Loucy (cell line): Measurements from ENCODE around the gene BDKRB1.

Source experiments
- H2AFZ ChIP-seq: fragments of 200-600 bp; sonication (generic); 2 replicates; pipeline ENCODE4 v1.6.0; 2016; ENCODE audit warnings: antibody characterized with exemption, mild to moderate bottlenecking, low read length, moderate library complexity
- H3F3A ChIP-seq: fragments of 200-600 bp; 2 replicates; pipeline ENCODE4 v1.6.0; 2016; ENCODE audit warnings: antibody characterized with exemption, low read depth, mild to moderate bottlenecking
- H3K27me3 ChIP-seq: fragments of 200-600 bp; sonication (generic); 2 replicates; pipeline ENCODE4 v1.6.1; 2014; ENCODE audit warnings: low read length, mild to moderate bottlenecking; ENCODE audit not compliant: insufficient read depth, poor library complexity, severe bottlenecking
- H3K36me3 ChIP-seq: fragments of 200-600 bp; sonication (generic); 2 replicates; pipeline ENCODE4 v1.6.1; 2016; ENCODE audit warnings: low read length; ENCODE audit not compliant: insufficient read depth
- H3K4me1 ChIP-seq: fragments of 200-600 bp; sonication (generic); 2 replicates; pipeline ENCODE4 v1.5.1; 2014; ENCODE audit warnings: low read length, mild to moderate bottlenecking; ENCODE audit not compliant: insufficient read depth, poor library complexity, severe bottlenecking
- H3K4me2 ChIP-seq: fragments of 200-600 bp; sonication (generic); 2 replicates; pipeline ENCODE4 v1.6.0; 2014; ENCODE audit warnings: antibody characterized with exemption, low read length, low read depth, mild to moderate bottlenecking; ENCODE audit not compliant: poor library complexity, severe bottlenecking
- H3K4me3 ChIP-seq: fragments of 200-600 bp; sonication (generic); 2 replicates; pipeline ENCODE4 v1.5.1; 2014; ENCODE audit warnings: low read length, mild to moderate bottlenecking, mixed read lengths; ENCODE audit not compliant: poor library complexity, severe bottlenecking
- H3K79me2 ChIP-seq: fragments of 200-600 bp; sonication (generic); 2 replicates; pipeline ENCODE4 v1.6.1; 2014; ENCODE audit warnings: low read length; ENCODE audit not compliant: insufficient read depth
- H3K9ac ChIP-seq: fragments of 200-600 bp; sonication (generic); 2 replicates; pipeline ENCODE4 v1.6.0; 2014; ENCODE audit warnings: mild to moderate bottlenecking, low read depth, low read length, moderate library complexity; ENCODE audit not compliant: poor library complexity, severe bottlenecking
- H3K9me2 ChIP-seq: fragments of 200-600 bp; sonication (generic); replicated peaks from 2 replicates; pipeline ENCODE4 v1.6.1; 2016; ENCODE audit warnings: low read depth, low read length, mixed read lengths
- H3K9me3 ChIP-seq: fragments of 200-600 bp; sonication (generic); 2 replicates; pipeline ENCODE4 v1.6.1; 2014; ENCODE audit warnings: mild to moderate bottlenecking, antibody characterized with exemption, low read length, low read depth; ENCODE audit not compliant: insufficient read depth
- H4K20me1 ChIP-seq: fragments of 200-600 bp; sonication (generic); 2 replicates; pipeline ENCODE4 v1.6.0; 2014; ENCODE audit warnings: antibody characterized with exemption, low read length, mild to moderate bottlenecking; ENCODE audit not compliant: insufficient read depth, poor library complexity, severe bottlenecking
- EZH2phosphoT487 ChIP-seq: fragments of 200-600 bp; IDR thresholded peaks from 2 replicates; pipeline ENCODE4 v1.6.1; 2018; ENCODE audit warnings: antibody characterized with exemption, mild to moderate bottlenecking, moderate library complexity, borderline replicate concordance
- TF ChIP-seq, protein P1 (sequence below): fragments of 200-600 bp; sonication (generic); conservative IDR thresholded peaks from 2 replicates; pipeline ENCODE4 v1.5.1; 2014; ENCODE audit warnings: mild to moderate bottlenecking, antibody characterized with exemption, low read length

Gene BDKRB1

DNA sequence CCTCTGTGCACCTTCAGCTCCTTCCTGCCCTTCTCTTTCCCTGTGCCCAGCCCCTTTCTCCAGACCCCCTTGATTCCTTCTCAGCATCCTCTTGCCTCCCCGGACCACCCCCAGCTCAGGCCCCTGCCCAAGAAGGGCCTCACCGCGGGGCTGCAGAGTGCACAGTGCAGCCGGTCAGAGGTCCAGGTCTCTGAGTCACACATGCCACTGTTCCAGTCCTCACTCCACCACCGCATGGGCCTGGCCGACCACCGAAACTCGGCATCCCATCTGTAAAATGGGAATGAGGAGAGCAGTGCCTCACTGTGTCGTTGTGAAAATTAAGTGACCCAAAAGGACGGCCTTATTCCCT lies 13.3 kb downstream of the BDKRB1 start:
- TF ChIP-seq, protein P1, sequence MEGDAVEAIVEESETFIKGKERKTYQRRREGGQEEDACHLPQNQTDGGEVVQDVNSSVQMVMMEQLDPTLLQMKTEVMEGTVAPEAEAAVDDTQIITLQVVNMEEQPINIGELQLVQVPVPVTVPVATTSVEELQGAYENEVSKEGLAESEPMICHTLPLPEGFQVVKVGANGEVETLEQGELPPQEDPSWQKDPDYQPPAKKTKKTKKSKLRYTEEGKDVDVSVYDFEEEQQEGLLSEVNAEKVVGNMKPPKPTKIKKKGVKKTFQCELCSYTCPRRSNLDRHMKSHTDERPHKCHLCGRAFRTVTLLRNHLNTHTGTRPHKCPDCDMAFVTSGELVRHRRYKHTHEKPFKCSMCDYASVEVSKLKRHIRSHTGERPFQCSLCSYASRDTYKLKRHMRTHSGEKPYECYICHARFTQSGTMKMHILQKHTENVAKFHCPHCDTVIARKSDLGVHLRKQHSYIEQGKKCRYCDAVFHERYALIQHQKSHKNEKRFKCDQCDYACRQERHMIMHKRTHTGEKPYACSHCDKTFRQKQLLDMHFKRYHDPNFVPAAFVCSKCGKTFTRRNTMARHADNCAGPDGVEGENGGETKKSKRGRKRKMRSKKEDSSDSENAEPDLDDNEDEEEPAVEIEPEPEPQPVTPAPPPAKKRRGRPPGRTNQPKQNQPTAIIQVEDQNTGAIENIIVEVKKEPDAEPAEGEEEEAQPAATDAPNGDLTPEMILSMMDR: no peak
- no peak for TF ChIP-seq EZH2phosphoT487
- no peaks in the 10 kb centered on the region for H3F3A ChIP-seq
- H3K79me2 ChIP-seq: no peaks in the 10 kb centered on the region
- no peak overlapping the region for H2AFZ ChIP-seq
- no peak overlapping the region for H3K9ac ChIP-seq
- H3K36me3 ChIP-seq: no peaks in the 10 kb centered on the region
- H4K20me1 ChIP-seq: no peaks in the 10 kb centered on the region
- H3K27me3 ChIP-seq: no peaks in the 10 kb centered on the region
- no peak overlapping the region for H3K4me2 ChIP-seq
- H3K9me2 ChIP-seq: no peaks in the 10 kb centered on the region
- H3K4me1 ChIP-seq: no peaks in the 10 kb centered on the region
- H3K4me3 ChIP-seq: no peak overlapping the region
- H3K9me3 ChIP-seq: no peaks in the 10 kb centered on the region

DNA sequence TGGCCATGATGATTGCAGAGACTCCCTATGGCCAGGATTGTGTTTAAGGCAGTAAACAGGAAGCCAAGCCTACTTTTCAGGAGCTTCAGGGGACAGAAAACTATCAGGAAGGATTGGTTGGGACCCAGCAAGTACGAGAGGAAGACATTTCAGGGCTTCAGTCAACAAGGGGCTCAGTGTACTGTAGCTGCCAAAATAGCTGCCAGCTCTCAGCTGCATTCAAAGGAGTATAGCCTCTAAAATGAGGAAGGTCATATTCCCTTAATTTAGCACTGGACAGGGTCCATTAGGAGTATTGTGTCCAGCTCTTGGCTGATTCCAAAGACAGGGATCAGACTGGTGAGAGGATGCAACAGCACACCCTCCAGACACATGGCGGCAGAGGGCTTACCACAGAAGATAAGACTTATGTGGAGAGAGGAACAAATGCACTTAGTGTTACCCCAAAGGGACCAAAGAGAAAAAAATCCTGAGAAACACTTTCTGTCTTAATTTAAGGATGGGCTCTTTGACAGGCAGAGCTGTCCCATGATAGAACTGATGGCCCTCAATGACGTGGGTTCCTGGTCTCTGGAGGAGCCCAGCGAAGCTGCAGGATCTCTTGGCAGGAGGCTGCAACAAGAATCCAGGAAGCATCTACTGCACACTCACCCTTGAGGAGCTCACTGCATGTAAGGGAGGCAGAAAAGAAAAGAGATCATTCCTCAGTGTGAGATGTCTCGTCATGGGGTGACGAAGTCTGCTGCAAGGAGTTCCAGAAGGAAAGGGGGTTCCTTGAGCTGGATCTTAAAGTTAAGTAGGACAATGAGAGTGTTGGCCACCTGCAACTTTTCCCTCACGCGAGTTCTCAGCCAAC lies 14.8 kb downstream of the BDKRB1 start:
- no peaks in the 10 kb centered on the region for H3K4me1 ChIP-seq
- H2AFZ ChIP-seq: no peak overlapping the region
- H3K79me2 ChIP-seq: no peaks in the 10 kb centered on the region

DNA sequence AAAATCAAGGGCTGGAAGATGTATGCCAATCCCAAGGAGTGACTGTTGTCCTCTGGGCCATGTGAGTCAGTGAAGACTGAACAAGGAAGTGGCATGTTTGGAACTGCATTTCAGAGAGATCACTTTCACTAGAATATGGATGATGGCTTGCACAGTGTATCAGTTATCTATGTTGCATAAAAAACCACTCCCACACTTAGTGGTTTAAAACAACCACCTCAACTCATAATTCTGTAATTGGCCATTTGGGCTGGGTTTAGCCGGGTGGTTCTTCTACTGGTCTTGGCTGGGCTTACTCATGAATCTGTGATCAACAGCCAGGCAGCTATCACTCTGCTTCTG lies 15.4 kb downstream of the BDKRB1 start:
- H3K9ac ChIP-seq: no peak overlapping the region
- H4K20me1 ChIP-seq: no peaks in the 10 kb centered on the region
- TF ChIP-seq EZH2phosphoT487: no peak
- TF ChIP-seq, protein P1: no peak
- H3K27me3 ChIP-seq: no peaks in the 10 kb centered on the region
- H3K4me2 ChIP-seq: no peak overlapping the region
- H3K4me1 ChIP-seq: no peaks in the 10 kb centered on the region
- no peaks in the 10 kb centered on the region for H3K36me3 ChIP-seq
- H2AFZ ChIP-seq: no peak overlapping the region
- no peaks in the 10 kb centered on the region for H3K79me2 ChIP-seq
- H3K4me3 ChIP-seq: no peak overlapping the region
- no peaks in the 10 kb centered on the region for H3F3A ChIP-seq
- no peaks in the 10 kb centered on the region for H3K9me2 ChIP-seq
- no peaks in the 10 kb centered on the region for H3K9me3 ChIP-seq

More for the DNA sequence above, 14.8 kb downstream of the BDKRB1 start:
- Histone ChIP-seq H3F3A (no peaks in the 10 kb centered on the region), H3K27me3 (no peaks in the 10 kb centered on the region), H3K9ac (no peak overlapping the region), H3K4me2 (no peak overlapping the region), H3K36me3 (no peaks in the 10 kb centered on the region), H3K4me3 (no peak overlapping the region), H3K9me3 (no peaks in the 10 kb centered on the region), H4K20me1 (no peaks in the 10 kb centered on the region), H3K9me2 (no peaks in the 10 kb centered on the region)
- no peak for TF ChIP-seq EZH2phosphoT487
- TF ChIP-seq, protein P1: no peak
